Esophagus muscularis mucosa (tissue), 2 donors: ENCODE results near the gene OMA1.

ENCODE experiments used
- EP300 ChIP-seq: sonication (generic); formaldehyde crosslinking; IDR thresholded peaks from one replicate; pipeline ENCODE4 v1.6.1; 2017; ENCODE audit warnings: antibody characterized with exemption
- POLR2A ChIP-seq: fragments of 450-650 bp; IDR thresholded peaks from one replicate; pipeline ENCODE4 v1.6.1; 2017; ENCODE audit warnings: antibody characterized with exemption, moderate library complexity, mild to moderate bottlenecking, low read depth

DNA sequence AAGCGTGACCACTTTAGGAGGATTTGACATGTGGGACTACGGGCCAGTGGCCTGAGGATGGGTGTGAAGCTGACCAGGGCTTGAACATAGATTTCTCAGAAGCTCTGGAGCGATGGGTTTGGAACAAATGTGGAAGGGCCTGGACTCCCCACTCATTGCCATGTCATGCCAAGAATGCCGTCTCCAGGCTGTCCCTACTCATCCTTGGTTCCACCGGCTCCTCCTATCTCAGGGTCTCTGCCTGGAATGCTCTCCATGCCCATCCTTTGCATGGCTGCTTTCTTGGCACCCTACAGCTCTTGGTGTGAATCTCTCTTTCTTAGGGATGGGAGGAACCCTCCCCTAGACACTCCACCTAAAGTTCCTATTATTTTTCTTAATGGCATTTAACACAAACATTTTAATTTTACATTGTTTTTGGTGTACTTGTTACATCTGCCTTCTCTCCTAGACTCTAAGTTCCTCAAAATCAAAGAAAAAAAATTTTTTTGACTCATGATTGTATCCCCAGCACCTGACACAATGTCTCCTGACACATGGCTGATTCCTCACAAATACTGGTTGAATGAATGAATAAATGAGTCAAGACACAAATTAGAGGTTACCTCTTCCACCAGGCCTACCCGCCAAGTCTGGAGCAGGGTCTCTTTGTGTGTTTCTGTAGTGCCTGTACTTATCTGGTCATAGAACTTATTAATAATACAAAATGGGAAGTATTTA, 114.5 kb downstream of the OMA1 start:
- TF ChIP-seq EP300 (no peak), POLR2A (no peak)
